ENCODE results near the gene RGS17.

RGS17 gene

GRCh38 chr6:153028963-153029362, 102.1 kb downstream of the RGS17 start:
- DNase-seq (ENCODE audit: low read depth), result no peak
- TF ChIP-seq CTCF (IDR thresholded peaks at IDR 0.05; ENCODE audit: low read depth, low read length, missing control alignments), result no peak
- H3K4me3 ChIP-seq (ENCODE audit: low read depth, low read length), result no peak overlapping the region

DNA sequence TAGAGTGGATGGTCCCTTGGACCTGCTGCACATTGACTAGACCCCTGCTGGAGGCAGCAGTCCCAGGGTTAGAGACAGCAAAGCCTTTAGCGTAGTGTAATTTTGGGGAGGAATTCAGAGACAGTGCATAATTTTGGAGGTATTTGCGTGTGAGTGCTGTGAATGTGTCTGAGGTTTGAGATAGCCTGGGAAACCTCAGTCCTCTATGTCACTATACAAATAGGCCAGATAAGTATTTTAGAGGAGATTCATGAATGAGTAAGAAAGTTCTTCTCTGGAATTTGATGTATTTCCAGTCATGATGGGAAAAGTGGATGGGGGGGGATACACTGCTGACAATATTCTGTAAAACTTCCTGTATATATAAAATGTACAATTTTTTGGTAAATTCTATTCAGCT, 102.8 kb downstream of the RGS17 start:
- no peak for TF ChIP-seq CTCF (IDR thresholded peaks at IDR 0.05; ENCODE audit: low read depth, low read length, missing control alignments)
- DNase-seq (ENCODE audit: low read depth), result no peak
- H3K4me3 ChIP-seq (ENCODE audit: low read depth, low read length), result no peak overlapping the region

- H3K4me3 ChIP-seq (ENCODE audit: low read depth, low read length), result no peak overlapping the region
- no peak for DNase-seq (ENCODE audit: low read depth)
- no peak for TF ChIP-seq CTCF (IDR thresholded peaks at IDR 0.05; ENCODE audit: low read depth, low read length, missing control alignments)
Observed at GRCh38 chr6:153027480-153027879, 103.6 kb downstream of the RGS17 start.

GRCh38 chr6:153024709-153025017, 106.4 kb downstream of the RGS17 start:
- no peak for DNase-seq (ENCODE audit: low read depth)
- no peak for TF ChIP-seq CTCF (IDR thresholded peaks at IDR 0.05; ENCODE audit: low read depth, low read length, missing control alignments)
- no peak overlapping the region for H3K4me3 ChIP-seq (ENCODE audit: low read depth, low read length)

DNA sequence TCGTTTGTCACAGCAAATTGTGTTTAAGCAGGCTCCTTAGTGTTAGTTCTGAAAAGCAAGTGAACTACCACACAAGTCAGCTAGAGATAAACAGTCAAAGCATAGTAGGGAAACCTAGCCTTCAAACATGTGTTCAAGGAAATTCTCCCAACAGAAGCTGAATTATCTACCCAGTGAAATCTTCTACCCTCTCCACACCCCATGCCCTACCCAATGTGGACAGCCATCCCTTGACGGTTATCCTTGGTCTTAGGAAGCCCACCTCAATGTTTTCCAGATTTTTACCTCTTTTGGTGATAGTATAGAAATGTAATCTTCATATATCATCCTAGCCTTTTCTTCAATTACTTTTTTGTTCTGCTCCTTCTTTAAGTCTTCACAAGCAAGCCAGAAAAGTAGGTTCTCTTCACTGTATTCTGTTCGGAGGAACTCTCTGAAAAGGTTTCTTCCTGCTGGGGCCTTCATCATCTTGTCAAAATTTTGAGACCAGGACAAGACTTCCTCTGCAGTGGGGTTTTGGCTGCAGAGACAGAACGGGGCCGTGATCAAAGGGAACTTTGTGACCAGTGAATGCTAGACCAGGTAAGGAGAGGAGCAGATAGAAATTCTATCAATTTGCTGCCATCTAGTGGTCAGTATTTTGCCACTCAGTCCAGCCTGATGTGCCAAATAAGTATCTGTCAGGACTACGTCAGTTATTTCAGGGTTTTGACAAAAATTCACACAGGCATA, 106.9 kb downstream of the RGS17 start:
- TF ChIP-seq CTCF (IDR thresholded peaks at IDR 0.05; ENCODE audit: low read depth, low read length, missing control alignments), result peak; percentile 78
- peak; percentile 40 for DNase-seq (ENCODE audit: low read depth)

DNA sequence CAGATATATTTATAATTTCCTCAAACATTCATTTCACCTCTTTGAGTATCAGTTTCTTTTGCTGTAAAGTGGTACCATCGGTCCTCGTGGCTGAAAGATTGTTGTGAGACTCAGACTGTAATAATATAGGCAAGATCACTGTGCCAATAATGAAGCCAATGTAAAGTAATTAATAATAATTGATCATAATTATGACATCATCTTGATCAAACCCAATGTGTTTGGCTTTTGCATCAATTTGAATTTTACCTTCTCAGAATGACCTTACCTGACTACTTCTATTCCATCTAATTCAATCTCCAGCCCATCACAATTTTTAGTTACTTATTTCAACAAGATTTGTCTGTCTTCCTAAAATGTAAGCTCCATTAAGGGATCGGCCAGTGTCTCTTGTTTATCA, 112.7 kb downstream of the RGS17 start:
- no peak overlapping the region for H3K4me3 ChIP-seq (ENCODE audit: low read depth, low read length)
- TF ChIP-seq CTCF (IDR thresholded peaks at IDR 0.05; ENCODE audit: low read depth, low read length, missing control alignments), result no peak
- no peak for DNase-seq (ENCODE audit: low read depth)

More for the DNA sequence above, 106.9 kb downstream of the RGS17 start:
- H3K4me3 ChIP-seq (ENCODE audit: low read depth, low read length), result no peak overlapping the region

GRCh38 chr6:153016846-153017245, 114.2 kb downstream of the RGS17 start:
- H3K4me3 ChIP-seq (ENCODE audit: low read depth, low read length), result no peak overlapping the region
- TF ChIP-seq CTCF (IDR thresholded peaks at IDR 0.05; ENCODE audit: low read depth, low read length, missing control alignments), result no peak
- no peak for DNase-seq (ENCODE audit: low read depth)
